Stimulated activated CD4-positive, alpha-beta T cell treated with anti-CD3 and anti-CD28 coated beads, Interleukin-1b, Interleukin-23, amount 100 ng/mL, for 24 hours (primary cell): ENCODE data around the gene ELF2.
A peak's percentile ranks its signal among the peaks of the same experiment; 100 is the strongest.
"Not testable (repeated sequence)": the region's sequence is repeated elsewhere in the genome, so short reads cannot be mapped to it uniquely, and the experiment has no call there.

Experiments
- DNase-seq, 4 experiments: peaks; one replicate each; pipeline ENCODE4 v3.0.0-alpha.2; 2020; ENCODE audit warnings: low read depth in 4 of 4, low spot score in 1 of 4

The ELF2 gene

GRCh38 chr4:139177049-139177868 is at the start of gene ELF2:
Gene ELF2, minus strand, starts transcription at chr4:139177218. Its CDS starts 39,517 bp downstream, at chr4:139137701.
- peak; percentile 49 to 81 (median 62) for DNase-seq

- DNase-seq: no peak
These were observed 46.8 kb upstream of the ELF2 start for GRCh38 chr4:139223682-139224317.

GRCh38 chr4:139222215-139222614 is 45.2 kb upstream of the ELF2 start:
- no peak for DNase-seq

GRCh38 chr4:139221687-139222086 is 44.7 kb upstream of the ELF2 start:
- DNase-seq: no peak

DNA sequence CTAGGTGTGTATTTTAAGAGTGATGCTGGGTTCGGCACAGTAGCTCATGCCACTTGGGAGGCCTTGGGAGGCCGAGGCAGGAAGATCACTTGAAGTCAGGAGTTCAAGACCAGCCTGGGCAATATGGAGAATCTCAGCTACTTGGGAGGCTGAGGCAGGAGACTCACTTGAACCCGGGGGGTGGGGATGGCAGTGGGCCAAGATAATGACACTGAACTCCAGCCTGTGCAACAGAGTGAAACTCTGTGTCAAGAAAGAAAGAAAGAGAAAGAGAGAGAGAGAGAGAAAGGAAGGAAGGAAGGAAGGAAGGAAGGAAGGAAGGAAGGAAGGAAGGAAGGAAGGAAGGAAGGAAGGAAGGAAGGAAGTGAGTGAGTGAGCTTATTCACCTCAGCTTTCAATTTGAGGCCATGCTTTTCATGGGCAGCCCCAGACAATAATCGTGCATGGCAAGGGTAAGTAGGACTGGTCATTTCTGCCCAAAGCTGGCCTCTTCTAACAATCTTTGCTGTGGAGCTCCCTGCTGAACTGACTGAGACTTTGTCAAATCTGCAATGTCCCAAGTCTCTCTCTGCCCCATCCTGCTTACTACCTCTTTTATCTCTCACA is 42.5 kb upstream of the ELF2 start:
- no peak for DNase-seq

DNA sequence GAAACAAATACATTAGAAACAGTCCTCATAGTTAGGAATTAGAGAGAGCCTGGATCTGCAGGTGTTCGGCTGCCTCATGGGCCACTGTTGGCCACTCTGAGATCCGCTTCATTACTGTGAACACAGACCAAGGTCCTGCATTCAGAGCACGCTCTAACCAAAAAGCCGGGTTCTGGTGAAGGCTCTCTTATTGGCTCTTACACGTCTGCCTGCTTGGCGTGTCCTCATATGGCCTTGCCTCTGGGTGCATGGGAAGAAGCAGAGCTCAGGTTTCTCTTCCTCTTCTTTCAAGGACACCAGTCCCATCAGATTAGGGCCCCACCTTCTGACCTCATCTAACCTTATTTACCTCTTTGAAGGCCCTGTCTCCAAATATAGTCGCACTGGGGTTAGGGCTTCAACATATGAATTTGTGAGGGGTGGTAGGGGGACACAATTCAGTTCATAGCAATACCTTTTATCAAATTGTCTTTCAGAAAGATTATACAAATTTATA is 37.1 kb upstream of the ELF2 start:
- no peak for DNase-seq

DNA sequence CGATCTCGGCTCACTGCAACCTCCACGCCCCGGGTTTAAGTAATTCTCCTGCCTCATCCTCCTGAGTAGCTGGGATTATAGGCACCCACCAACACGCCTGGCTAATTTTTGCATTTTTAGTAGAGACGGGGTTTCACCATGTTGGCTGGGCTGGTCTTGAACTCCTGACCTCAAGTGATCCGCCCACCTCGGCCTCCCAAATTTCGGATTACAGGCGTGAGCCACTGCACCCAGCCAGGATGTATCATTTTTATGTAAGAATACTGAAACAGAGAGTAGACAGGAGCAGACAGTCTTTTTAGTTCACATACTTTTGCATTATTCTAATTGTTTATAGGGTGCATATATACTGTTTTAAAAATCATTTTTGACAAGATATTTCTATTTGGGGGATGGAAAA is 36.6 kb upstream of the ELF2 start:
- DNase-seq: not testable (repeated sequence)

- DNase-seq: no peak
These were observed 35.9 kb upstream of the ELF2 start for GRCh38 chr4:139212900-139213299.

DNA sequence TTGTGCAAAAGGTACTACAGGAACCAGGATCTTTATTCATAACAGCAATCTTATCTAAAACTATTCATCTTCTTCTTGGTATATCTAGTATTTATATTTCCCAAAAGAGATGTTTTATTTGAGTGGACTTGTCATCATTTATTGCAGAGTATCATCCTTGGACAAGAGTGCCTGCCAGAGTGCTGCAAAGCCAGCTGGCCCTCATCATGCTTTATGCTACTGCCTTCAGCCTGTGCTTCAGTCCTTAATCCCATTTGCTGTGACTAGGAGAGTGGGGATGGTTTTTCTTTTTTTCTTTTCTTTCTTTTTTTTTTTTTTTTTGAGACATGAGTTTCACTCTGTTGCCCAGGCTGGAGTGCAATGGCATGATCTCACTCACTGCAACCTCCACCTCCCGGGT is 33.5 kb upstream of the ELF2 start:
- DNase-seq: no peak

- no peak for DNase-seq
These were observed 32.5 kb upstream of the ELF2 start for GRCh38 chr4:139209470-139210063.

DNA sequence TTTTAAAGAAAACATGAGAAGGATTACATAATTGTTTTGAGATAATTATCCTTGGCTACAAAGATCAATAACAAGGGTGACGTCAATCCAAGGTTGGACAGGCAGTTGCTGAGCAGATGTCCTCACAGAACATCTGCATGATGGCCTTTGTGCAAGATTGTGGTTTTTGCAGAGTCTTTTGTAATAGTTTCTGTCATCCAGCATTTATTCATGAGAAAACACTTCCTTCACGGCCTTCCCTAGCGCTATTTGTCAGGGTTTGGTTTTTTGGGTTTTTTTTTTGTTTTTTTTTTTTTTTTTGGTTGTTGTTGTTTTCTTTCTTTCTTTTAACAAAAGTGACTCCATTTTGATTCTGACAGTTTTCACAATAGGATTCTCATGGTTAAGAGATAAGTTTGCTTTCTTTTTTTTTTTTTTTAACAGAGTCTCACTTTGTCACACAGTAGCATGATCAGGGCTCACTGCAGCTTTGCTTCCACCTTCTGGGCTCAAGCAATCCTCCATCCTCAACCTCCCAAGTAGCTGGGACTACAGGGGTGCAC is 31.5 kb upstream of the ELF2 start:
- no peak for DNase-seq

GRCh38 chr4:139207873-139208403 is 30.9 kb upstream of the ELF2 start:
- no peak for DNase-seq

DNA sequence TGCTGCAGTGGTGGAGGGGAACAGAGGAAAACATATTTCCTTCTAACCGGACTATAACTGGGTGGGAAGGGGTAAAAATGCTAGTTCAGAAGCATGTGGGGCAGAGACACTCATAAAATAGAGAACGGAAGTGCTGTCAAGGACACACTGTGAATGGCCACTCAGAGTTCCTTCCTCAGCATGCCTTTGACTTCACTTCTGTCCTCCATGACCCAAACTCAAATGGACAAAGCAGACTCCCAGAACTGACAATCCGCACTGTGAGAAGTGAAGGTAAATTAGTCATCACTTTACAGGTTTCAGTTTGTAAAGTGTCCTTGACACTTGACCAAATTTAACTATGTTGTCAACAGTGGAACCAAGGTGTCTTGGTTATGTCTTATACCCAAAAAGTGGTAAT is 30.2 kb upstream of the ELF2 start:
- no peak for DNase-seq

- no peak for DNase-seq
These were observed 26.0 kb upstream of the ELF2 start for GRCh38 chr4:139202991-139203390.

- no peak for DNase-seq
These were observed 23.5 kb upstream of the ELF2 start for GRCh38 chr4:139200506-139200905.

DNA sequence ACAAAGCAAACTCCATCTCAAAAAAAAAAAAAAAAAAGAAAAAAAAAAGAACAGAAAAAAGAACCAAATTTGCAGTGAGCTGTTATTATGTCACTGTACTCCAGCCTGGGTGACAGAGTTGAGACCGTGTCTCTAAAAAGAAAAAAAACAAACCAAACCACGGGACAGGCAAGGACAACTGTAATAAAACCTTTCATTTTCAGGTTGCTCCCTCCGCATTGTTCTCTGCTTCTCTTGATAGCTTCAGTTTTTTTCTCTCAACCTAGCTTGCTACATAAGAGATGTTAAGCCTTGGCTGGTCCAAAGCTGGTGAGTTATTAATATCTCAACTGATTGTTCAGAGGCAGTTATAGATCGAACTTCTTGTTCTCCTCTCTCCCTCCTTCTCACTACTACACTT is 23.1 kb upstream of the ELF2 start:
- no peak for DNase-seq

DNA sequence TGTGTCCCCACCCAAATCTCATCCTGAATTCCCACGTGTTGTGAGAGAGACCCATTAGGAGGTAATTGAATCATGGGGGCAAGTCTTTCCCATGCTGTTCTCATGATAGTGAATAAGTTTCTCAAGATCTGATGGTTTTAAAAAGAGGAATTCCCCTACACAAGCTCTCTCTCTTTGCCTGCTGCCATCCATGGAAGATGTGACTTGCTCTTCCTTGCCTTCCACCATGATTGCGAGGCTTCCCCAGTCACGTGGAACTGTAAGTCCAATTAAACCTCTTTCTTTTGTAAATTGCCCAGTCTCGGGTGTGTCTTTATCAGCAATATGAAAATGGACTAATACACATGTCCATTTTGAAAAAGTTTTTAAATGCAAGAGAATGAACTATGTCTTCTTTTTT is 20.2 kb upstream of the ELF2 start:
- not testable (repeated sequence) for DNase-seq

- DNase-seq: no peak
These were observed 19.4 kb upstream of the ELF2 start for GRCh38 chr4:139196462-139196861.

DNA sequence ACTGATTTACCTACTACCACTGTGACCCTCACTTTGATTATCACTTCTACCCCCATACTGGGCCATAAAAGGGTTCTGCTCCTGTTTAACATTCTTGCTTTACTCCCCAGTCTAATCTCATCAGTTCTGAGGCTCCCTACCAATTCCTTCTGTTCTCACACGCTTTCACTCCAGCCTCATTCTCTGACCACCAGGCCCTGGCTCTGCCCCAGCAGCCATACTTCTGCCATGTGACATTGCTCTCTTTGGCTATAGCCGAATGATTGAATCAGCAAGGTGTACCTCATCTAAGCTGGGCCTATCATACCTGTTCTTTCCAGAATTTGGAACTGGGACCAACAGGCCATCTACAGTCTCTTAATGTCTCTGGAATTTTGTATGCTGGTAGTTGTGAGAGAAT is 14.4 kb upstream of the ELF2 start:
- no peak for DNase-seq

DNA sequence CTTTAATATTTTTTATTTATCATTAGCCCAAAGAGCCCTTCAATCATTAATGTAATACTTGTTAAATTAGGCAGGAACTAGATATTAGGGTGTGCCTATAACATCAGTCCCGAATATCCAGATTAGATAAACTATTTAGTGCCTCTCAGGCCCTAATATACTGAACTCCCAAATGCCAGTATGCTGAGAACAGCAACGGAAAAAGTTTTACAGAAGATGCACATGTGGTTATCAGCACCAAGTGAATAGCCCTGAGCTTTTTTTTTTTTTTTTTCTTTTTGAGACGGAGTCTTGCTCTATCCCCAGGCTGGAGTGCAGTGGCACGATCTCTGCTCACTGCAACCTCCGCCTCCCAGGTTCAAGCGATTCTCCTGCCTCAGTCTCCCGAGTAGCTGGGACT is 13.0 kb upstream of the ELF2 start:
- no peak for DNase-seq

- no peak for DNase-seq
These were observed 12.4 kb upstream of the ELF2 start for GRCh38 chr4:139189417-139189749.
